Body of pancreas (tissue), 4 donors: ENCODE data around the gene ANKRD10.

Experiments used
- POLR2A ChIP-seq, 3 donors: fragments of 450-650 bp; IDR thresholded peaks; one replicate each; pipeline ENCODE4 v1.6.1; 2016; ENCODE audit warnings: antibody characterized with exemption in 3 of 3, mild to moderate bottlenecking in 2 of 3
- TF ChIP-seq, protein P1 (sequence below), 7 experiments: fragments of 450-650 bp in 4 of 7; fragments of 200-600 bp in 3 of 7; sonication (generic) in 3 of 7; IDR thresholded peaks; one replicate each; pipeline ENCODE4 v1.5.1; 2016 to 2019; ENCODE audit warnings: antibody characterized with exemption in 7 of 7

GRCh38 chr13:110830331-110830730 lies 84.5 kb downstream of the ANKRD10 start:
- TF ChIP-seq, protein P1, sequence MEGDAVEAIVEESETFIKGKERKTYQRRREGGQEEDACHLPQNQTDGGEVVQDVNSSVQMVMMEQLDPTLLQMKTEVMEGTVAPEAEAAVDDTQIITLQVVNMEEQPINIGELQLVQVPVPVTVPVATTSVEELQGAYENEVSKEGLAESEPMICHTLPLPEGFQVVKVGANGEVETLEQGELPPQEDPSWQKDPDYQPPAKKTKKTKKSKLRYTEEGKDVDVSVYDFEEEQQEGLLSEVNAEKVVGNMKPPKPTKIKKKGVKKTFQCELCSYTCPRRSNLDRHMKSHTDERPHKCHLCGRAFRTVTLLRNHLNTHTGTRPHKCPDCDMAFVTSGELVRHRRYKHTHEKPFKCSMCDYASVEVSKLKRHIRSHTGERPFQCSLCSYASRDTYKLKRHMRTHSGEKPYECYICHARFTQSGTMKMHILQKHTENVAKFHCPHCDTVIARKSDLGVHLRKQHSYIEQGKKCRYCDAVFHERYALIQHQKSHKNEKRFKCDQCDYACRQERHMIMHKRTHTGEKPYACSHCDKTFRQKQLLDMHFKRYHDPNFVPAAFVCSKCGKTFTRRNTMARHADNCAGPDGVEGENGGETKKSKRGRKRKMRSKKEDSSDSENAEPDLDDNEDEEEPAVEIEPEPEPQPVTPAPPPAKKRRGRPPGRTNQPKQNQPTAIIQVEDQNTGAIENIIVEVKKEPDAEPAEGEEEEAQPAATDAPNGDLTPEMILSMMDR (IDR thresholded peaks at IDR 0.05), result no peak
- no peak for TF ChIP-seq POLR2A (IDR thresholded peaks at IDR 0.05)
